ENCODE data around the gene CHRM3. TPM values are rescaled to one million over a fixed set of nuclear protein-coding genes. Genes with fewer than 3 reads are reported as not detected.

The CHRM3 gene
- total RNA-seq, 1 experiment from 2014 or later: 0.13 TPM

GRCh38 chr1:239428120-239428710 lies 41.8 kb downstream of the CHRM3 start:
- ATAC-seq: no peak
- Histone ChIP-seq H3K4me3 (ENCODE audit: low read depth in 2 of 2, low read length in 2 of 2) (no peak overlapping the region), H3K4me1 (ENCODE audit: control insufficient read depth, insufficient read depth, low read length) (no peaks in the 10 kb centered on the region), H3K36me3 (ENCODE audit: control insufficient read depth, insufficient read depth, low read length) (no peaks in the 10 kb centered on the region), H3K9me3 (ENCODE audit: control insufficient read depth, insufficient read depth, low read depth, low read length) (no peaks in the 10 kb centered on the region), H3K27me3 (ENCODE audit: control insufficient read depth, insufficient read depth, low read length) (no peaks in the 10 kb centered on the region), H3K27ac (ENCODE audit: low read length) (no peak overlapping the region)
- no peak for DNase-seq (ENCODE audit: low read depth, low spot score)
- no peak for TF ChIP-seq POLR2AphosphoS5 (IDR thresholded peaks at IDR 0.05; ENCODE audit: low read depth, low read length)
- no peak for TF ChIP-seq REST (IDR thresholded peaks at IDR 0.05; ENCODE audit: insufficient read depth in 1 of 2, low read depth in 2 of 2, low read length in 1 of 2)
- TF ChIP-seq TCF7L2 (IDR thresholded peaks at IDR 0.05; ENCODE audit: low read depth, low read length): no peak
- TF ChIP-seq CTCF (IDR thresholded peaks at IDR 0.05): no peak
- no peak for TF ChIP-seq SIN3A (IDR thresholded peaks at IDR 0.05; ENCODE audit: borderline replicate concordance, insufficient read depth, low read depth, low read length)
- ChIA-PET POLR2A (no interaction called here), CTCF (no interaction called here)
- intact Hi-C loops (cut with micrococcal nuclease; ENCODE audit: unreplicated experiment) (no loop called here), in situ Hi-C loops (cut with HindIII; ENCODE audit: low pct_unique_long_range_greater_than_20kb, low sequenced_read_pairs) (no loop called here)
- no TSS peak for BruUV-seq (replicated peaks)

GRCh38 chr1:239429163-239429562 lies 42.8 kb downstream of the CHRM3 start:
- no peak for ATAC-seq
- Histone ChIP-seq H3K27me3 (ENCODE audit: control insufficient read depth, insufficient read depth, low read length) (no peaks in the 10 kb centered on the region), H3K27ac (ENCODE audit: low read length) (no peak overlapping the region), H3K4me1 (ENCODE audit: control insufficient read depth, insufficient read depth, low read length) (no peaks in the 10 kb centered on the region), H3K9me3 (ENCODE audit: control insufficient read depth, insufficient read depth, low read depth, low read length) (no peaks in the 10 kb centered on the region), H3K4me3 (ENCODE audit: low read depth in 2 of 2, low read length in 2 of 2) (no peak overlapping the region), H3K36me3 (ENCODE audit: control insufficient read depth, insufficient read depth, low read length) (no peaks in the 10 kb centered on the region)
- no peak for DNase-seq (ENCODE audit: low read depth, low spot score)
- ChIA-PET POLR2A (no interaction called here), CTCF (no interaction called here)
- intact Hi-C loops (cut with micrococcal nuclease; ENCODE audit: unreplicated experiment) (no loop called here), in situ Hi-C loops (cut with HindIII; ENCODE audit: low pct_unique_long_range_greater_than_20kb, low sequenced_read_pairs) (no loop called here)
- BruUV-seq (replicated peaks): no TSS peak
- no peak for TF ChIP-seq REST (IDR thresholded peaks at IDR 0.05; ENCODE audit: insufficient read depth in 1 of 2, low read depth in 2 of 2, low read length in 1 of 2)
- TF ChIP-seq CTCF (IDR thresholded peaks at IDR 0.05): no peak
- no peak for TF ChIP-seq POLR2AphosphoS5 (IDR thresholded peaks at IDR 0.05; ENCODE audit: low read depth, low read length)
- no peak for TF ChIP-seq SIN3A (IDR thresholded peaks at IDR 0.05; ENCODE audit: borderline replicate concordance, insufficient read depth, low read depth, low read length)
- no peak for TF ChIP-seq TCF7L2 (IDR thresholded peaks at IDR 0.05; ENCODE audit: low read depth, low read length)
